Stimulated activated CD8-positive, alpha-beta memory T cell treated with anti-CD3 and anti-CD28 coated beads, Interleukin-15, amount 100 ng/mL, for 4 hours (primary cell): ENCODE data around the gene RBM18.

Experiments used
- DNase-seq, 2 donors: peaks; one replicate each; pipeline ENCODE4 v3.0.0-alpha.2; 2020; ENCODE audit warnings: low read depth in 2 of 2

The RBM18 gene

DNA sequence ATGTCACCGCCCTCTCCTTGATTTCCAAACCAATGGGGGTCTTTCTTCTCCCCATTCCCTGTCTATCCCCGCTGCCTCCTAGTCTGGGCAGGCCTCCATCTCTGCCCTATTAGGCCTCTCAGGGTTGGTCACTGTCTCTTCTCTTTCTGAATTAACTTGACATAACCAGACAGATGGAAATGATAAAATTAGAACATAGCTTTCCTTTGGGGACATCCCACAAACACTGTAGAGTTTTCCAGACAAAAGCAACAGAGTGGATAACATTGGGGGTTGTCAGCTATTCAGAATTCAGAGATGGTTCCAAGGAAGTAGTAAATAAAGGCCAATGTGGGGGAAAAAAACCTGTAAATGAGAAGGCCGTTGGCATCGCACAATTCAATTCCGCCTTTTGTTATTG lies 60.6 kb downstream of the RBM18 start:
- DNase-seq: no peak

DNA sequence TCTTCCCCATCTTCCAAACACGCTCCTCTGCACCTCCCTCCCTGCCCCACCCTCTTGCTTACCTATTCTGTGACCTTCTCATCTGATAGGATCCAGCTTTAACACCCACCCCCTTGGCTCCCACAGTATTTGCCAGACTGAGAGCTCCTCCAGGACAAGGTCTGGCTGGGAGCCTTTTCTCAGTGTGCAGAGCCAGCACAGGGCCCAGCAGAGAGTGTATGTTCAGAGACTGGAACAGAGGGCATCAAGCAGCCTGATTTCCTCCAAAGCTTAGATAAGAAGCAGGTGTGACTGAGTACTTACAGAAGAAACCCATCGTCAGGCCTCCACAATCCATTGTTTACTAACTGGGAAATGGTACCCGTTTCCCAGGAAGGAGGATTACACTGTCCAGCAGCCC lies 62.5 kb downstream of the RBM18 start:
- no peak for DNase-seq

GRCh38 chr9:122201641-122202040 lies 63.0 kb downstream of the RBM18 start:
- no peak for DNase-seq

DNA sequence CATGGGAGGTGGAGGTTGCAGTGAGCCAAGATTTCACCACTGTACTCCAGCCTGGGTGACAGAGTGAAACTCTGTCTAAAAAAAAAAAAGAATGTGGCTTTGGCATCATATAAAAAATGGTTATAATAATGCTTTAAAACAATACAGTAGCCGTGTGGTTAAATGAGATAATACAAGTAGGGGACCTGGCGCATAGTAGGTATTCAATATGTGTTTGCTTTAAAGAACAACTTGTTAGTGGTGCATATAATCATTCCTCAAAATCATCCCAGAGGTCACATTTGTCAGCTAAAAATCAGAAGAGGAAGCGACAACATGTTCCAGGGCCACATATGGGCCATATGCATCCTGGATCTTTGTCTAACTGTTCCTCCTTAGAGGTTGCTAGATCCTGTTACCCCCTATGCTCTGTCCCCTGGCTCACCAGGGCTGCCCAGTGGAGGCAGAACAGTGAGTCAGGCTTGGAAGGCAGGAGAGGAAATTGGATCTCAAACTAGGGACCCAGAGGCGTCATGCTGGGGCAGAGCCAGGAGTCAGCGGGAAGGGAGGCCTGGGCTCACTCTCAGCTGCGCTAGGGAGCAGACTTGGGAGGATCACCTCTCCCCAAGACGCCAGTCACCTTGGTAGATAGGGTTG lies 63.6 kb downstream of the RBM18 start:
- no peak for DNase-seq

- DNase-seq: no peak
Measured at GRCh38 chr9:122197882-122198281, 66.8 kb downstream of the RBM18 start.

GRCh38 chr9:122197426-122197825 lies 67.2 kb downstream of the RBM18 start:
- no peak for DNase-seq

- DNase-seq: no peak
Measured at GRCh38 chr9:122195875-122196274, 68.8 kb downstream of the RBM18 start.

DNA sequence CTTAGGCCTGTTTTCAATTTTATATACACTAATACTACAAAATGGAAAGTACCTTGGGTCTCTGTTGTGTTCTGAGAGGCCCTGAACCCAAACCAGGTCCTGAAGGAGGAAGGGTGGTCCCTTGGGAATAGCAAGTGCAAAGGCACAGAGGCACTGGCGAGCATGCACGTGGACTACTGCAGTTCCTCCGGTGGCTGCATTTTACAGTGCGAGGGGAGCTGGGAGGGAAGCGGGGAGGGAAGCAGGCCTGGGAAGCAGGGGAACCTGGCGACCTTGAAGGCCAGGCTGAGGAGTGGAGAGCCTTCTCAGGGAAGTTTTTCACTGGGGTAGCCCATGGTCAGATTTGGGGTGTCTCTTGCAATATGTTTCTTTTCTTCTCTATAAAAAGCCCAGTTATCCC lies 71.0 kb downstream of the RBM18 start:
- no peak for DNase-seq

- DNase-seq: no peak
Measured at GRCh38 chr9:122192914-122193525, 71.6 kb downstream of the RBM18 start.

DNA sequence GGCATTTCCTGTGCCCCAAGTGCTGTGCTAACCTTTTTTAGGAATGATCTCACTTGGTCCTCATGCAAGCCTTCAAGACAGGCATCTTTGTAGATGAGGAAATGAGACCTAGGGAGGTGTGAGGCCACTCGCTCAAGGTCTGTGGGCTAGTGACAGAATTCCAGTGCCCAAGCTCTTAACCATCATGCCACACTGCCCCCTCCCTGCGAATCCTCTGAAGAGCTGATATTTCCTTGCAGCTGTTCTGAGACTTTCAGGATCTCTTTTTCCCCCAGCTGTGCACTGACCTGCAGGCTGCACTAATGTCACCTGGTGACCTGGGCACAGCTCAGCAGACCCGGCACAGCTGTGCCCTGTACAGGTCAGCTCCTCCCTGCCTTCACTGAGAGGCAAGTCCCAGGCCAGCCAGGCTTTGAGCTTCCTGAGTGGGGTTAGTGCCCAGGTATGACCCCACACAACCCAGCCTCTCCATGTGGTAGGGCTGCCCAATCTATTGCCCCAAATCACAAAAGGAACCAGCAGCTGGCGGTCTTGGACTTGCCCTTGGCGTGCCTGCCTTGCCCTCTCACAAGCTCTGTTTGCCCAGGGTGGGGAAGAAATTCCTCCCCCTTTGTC lies 72.3 kb downstream of the RBM18 start:
- DNase-seq: no peak

- DNase-seq: no peak
Measured at GRCh38 chr9:122191584-122191983, 73.1 kb downstream of the RBM18 start.

GRCh38 chr9:122190597-122191381 lies 73.9 kb downstream of the RBM18 start:
- no peak for DNase-seq

DNA sequence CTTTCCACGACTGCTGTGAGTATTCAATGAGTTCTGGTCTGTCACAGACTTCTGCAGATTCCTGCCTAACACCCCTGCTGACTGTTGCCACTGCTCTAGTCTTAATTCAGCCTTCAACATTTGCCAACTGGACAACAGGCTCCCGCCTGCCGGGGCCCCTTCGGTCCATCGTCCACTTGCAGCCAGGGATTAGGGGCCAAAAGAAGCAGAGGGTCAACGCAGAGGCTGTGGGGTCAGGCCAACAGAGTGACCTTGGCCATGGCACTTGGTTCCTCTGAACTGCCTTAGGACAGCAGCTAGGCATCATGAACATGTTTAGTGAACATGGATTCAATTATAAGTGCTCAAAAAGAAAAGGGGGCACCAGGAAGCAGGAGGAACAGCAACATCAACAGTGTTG lies 76.3 kb downstream of the RBM18 start:
- DNase-seq: no peak
